ENCODE measurements around the gene AUTS2.

GRCh38 chr7:69859342-69859741 lies 261.1 kb downstream of the AUTS2 start:
- TF ChIP-seq CTCF (IDR thresholded peaks at IDR 0.05), result no peak
- TF ChIP-seq POLR2AphosphoS5 (IDR thresholded peaks at IDR 0.05), result no peak

All from breast epithelium (tissue), 3 donors.